K562 (cell line): ENCODE results near the gene AIF1. TPM values are rescaled to one million over a fixed set of nuclear protein-coding genes. Genes with fewer than 3 reads are reported as not detected.

ENCODE experiments used
- CBX2 ChIP-seq: fragments of 200-600 bp; sonication (generic); IDR thresholded peaks from one replicate; pipeline ENCODE4 v1.6.1; 2012; ENCODE audit warnings: mild to moderate bottlenecking, low read length, inconsistent platforms; ENCODE audit not compliant: insufficient read depth, poor library complexity, severe bottlenecking
- CCAR2 ChIP-seq: fragments of 200-400 bp; formaldehyde crosslinking; IDR thresholded peaks from 2 replicates; pipeline ENCODE4 v1.6.1; 2017; ENCODE audit warnings: mild to moderate bottlenecking, low read depth, low read length
- CTBP1 ChIP-seq: fragments of 450-650 bp; IDR thresholded peaks from 2 replicates; pipeline ENCODE4 v1.6.1; 2016; ENCODE audit warnings: borderline replicate concordance
- NRF1 ChIP-seq, 2 experiments: fragments of 450-650 bp; IDR thresholded peaks in 1 of 2; conservative IDR thresholded peaks in 1 of 2; 2 replicates each; pipeline ENCODE4 v1.6.1; 2014; ENCODE audit warnings: mild to moderate bottlenecking in 2 of 2
- PKNOX1 ChIP-seq: fragments of 450-650 bp; IDR thresholded peaks from 2 replicates; pipeline ENCODE4 v1.6.1; 2016
- SAFB ChIP-seq: fragments of 200-400 bp; formaldehyde crosslinking; IDR thresholded peaks from 2 replicates; pipeline ENCODE4 v1.6.1; 2017; ENCODE audit warnings: low read depth, low read length, borderline replicate concordance
- SIN3A ChIP-seq, 2 experiments: fragments of 150-350 bp in 1 of 2; IDR thresholded peaks; 2 replicates each; pipeline ENCODE4 v1.6.1; 2011 to 2016; ENCODE audit warnings: borderline replicate concordance in 2 of 2, low read depth in 2 of 2, low read length in 2 of 2, mild to moderate bottlenecking in 2 of 2, moderate library complexity in 2 of 2; ENCODE audit not compliant: control insufficient read depth in 1 of 2
- SMARCE1 ChIP-seq: fragments of 450-650 bp; IDR thresholded peaks from 2 replicates; pipeline ENCODE4 v1.7.1; 2016; ENCODE audit warnings: mild to moderate bottlenecking
- SOX6 ChIP-seq: fragments of 450-650 bp; IDR thresholded peaks from 2 replicates; pipeline ENCODE4 v1.6.1; 2014; ENCODE audit warnings: mild to moderate bottlenecking
- TAL1 ChIP-seq: fragments of 450-650 bp; IDR thresholded peaks from 2 replicates; pipeline ENCODE4 v1.6.1; 2016; ENCODE audit warnings: mild to moderate bottlenecking
- TRIM24 ChIP-seq, 2 experiments: fragments of 450-650 bp; IDR thresholded peaks; 2 replicates each; pipeline ENCODE4 v1.6.1; 2016
- TSHZ1 ChIP-seq: fragments of 250-450 bp; sonication (Bioruptor Pico); IDR thresholded peaks from 2 replicates; pipeline ENCODE4 v1.4.0; 2020; ENCODE audit warnings: mild to moderate bottlenecking, moderate library complexity
- U2AF1 ChIP-seq: fragments of 200-400 bp; formaldehyde crosslinking; optimal IDR thresholded peaks from 2 replicates; pipeline ENCODE3; 2017; ENCODE audit warnings: mild to moderate bottlenecking, low read depth, low read length, moderate library complexity
- polyA plus RNA-seq, 8 experiments: library from polyadenylated mRNA; depleted of rRNA in 4 of 8; stranded (reverse) in 5 of 8; unstranded in 3 of 8; fragments of >200 nt; fragmentation: Nextera tagmentation in 2 of 8; fragmentation: Illumina TruSeq in 1 of 8; extraction: Ambion mirVana in 2 of 8; extraction: Trizol in 1 of 8; gene quantifications; 2 replicates each; pipeline versions ENCODE4 v1.2.1 to v1.2.3, GENCODE V29; 2011 to 2014; ENCODE audit warnings: inconsistent platforms in 1 of 8, missing spikeins in 1 of 8
- total RNA-seq, 7 experiments: library from RNA; depleted of rRNA in 6 of 7; stranded (reverse); fragments of >200 nt in 6 of 7; fragmentation: Illumina TruSeq in 2 of 7; extraction: Trizol in 2 of 7; gene quantifications; 2 replicates each; pipeline versions ENCODE4 v1.2.1 to v1.2.3, GENCODE V29; 2011 to 2021; ENCODE audit warnings: low replicate concordance in 1 of 7
- TF ChIP-seq, protein P1 (sequence below): sonication (generic); formaldehyde crosslinking; IDR thresholded peaks from 2 replicates; pipeline ENCODE4 v1.8.0; 2022; ENCODE audit warnings: missing genetic modification reagents, mild to moderate bottlenecking, borderline replicate concordance
- TF ChIP-seq, protein P2 (sequence below): IDR thresholded peaks from 3 replicates; pipeline ENCODE4 v1.6.1; 2011; ENCODE audit warnings: borderline replicate concordance, mild to moderate bottlenecking, moderate library complexity; ENCODE audit not compliant: insufficient read length; ENCODE audit errors: extremely low read depth

AIF1 gene
- total and polyA plus RNA-seq, 9 of the 15 experiments (the other 6 are each of a cell fraction or from before 2014, with no cell fraction given) = 9.4 to 33.4 (median 19.4) TPM

DNA sequence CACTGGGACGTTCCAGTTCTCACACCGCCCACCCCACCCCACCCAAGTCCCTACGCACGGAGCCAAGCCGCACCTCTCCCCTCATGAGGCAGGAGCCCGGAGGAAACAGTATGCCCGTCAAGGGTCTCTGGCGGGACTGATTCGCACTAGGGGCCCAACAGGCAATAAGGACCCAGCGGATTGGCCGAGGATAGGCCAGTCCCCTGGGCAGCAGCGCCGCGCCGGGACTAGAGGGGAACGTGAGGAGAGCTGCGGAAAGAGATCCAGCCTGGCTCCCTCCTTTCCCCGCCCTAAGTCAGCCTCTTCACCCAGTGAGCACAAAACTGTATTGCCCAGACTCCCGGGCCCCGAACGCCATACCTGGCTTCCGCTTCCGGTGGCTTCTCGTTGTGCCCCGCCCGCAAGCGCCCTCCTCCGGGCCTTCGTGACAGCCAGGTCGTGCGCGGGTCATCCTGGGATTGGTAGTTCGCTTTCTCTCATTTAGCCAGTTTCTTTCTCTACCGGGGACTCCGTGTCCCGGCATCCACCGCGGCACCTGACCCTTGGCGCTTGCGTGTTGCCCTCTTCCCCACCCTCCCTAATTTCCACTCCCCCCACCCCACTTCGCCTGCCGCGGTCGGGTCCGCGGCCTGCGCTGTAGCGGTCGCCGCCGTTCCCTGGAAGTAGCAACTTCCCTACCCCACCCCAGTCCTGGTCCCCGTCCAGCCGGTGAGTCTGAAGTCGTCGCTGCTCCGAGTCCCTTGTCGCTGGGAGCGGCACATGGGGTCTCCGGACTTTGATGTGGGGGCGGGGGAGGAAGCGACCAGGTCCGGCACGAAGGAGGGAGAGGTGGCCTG lies 50.7 kb downstream of the AIF1 start, which contains the start of gene CSNK2B (continued):
- TF ChIP-seq, protein P1, sequence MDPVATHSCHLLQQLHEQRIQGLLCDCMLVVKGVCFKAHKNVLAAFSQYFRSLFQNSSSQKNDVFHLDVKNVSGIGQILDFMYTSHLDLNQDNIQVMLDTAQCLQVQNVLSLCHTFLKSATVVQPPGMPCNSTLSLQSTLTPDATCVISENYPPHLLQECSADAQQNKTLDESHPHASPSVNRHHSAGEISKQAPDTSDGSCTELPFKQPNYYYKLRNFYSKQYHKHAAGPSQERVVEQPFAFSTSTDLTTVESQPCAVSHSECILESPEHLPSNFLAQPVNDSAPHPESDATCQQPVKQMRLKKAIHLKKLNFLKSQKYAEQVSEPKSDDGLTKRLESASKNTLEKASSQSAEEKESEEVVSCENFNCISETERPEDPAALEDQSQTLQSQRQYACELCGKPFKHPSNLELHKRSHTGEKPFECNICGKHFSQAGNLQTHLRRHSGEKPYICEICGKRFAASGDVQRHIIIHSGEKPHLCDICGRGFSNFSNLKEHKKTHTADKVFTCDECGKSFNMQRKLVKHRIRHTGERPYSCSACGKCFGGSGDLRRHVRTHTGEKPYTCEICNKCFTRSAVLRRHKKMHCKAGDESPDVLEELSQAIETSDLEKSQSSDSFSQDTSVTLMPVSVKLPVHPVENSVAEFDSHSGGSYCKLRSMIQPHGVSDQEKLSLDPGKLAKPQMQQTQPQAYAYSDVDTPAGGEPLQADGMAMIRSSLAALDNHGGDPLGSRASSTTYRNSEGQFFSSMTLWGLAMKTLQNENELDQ (CRISPR knock-in tag) = peak; percentile 82; the same call in 1 of the 2 replicates
- TF ChIP-seq TRIM24 (IDR thresholded peaks at IDR 0.05) = 0 out of 4 replicates have a peak, but pooled peaks of 1 of the 2 experiments have one; percentile 7
- peak; percentile 69 to 76; a peak in 2 of 4 replicates for TF ChIP-seq SIN3A (IDR thresholded peaks at IDR 0.05; ENCODE audit: borderline replicate concordance in 2 of 2, control insufficient read depth in 1 of 2, low read depth in 2 of 2, low read length in 2 of 2)
- peak; percentile 91 for TF ChIP-seq PKNOX1
- no peak; the same call in 1 of the 2 replicates for TF ChIP-seq SMARCE1
- TF ChIP-seq CTBP1 = 0 out of 2 replicates have a peak, but pooled peaks have one; percentile 29
- TF ChIP-seq CCAR2 = no peak
- no peak for TF ChIP-seq SAFB
- peak; percentile 40; the same call in 1 of the 2 replicates for TF ChIP-seq SOX6
- TF ChIP-seq CBX2 = no peak
- TF ChIP-seq, protein P2, sequence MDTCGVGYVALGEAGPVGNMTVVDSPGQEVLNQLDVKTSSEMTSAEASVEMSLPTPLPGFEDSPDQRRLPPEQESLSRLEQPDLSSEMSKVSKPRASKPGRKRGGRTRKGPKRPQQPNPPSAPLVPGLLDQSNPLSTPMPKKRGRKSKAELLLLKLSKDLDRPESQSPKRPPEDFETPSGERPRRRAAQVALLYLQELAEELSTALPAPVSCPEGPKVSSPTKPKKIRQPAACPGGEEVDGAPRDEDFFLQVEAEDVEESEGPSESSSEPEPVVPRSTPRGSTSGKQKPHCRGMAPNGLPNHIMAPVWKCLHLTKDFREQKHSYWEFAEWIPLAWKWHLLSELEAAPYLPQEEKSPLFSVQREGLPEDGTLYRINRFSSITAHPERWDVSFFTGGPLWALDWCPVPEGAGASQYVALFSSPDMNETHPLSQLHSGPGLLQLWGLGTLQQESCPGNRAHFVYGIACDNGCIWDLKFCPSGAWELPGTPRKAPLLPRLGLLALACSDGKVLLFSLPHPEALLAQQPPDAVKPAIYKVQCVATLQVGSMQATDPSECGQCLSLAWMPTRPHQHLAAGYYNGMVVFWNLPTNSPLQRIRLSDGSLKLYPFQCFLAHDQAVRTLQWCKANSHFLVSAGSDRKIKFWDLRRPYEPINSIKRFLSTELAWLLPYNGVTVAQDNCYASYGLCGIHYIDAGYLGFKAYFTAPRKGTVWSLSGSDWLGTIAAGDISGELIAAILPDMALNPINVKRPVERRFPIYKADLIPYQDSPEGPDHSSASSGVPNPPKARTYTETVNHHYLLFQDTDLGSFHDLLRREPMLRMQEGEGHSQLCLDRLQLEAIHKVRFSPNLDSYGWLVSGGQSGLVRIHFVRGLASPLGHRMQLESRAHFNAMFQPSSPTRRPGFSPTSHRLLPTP = no peak
- TF ChIP-seq U2AF1 = no peak
- TF ChIP-seq TAL1 = no peak
- peak; percentile 92 to 93 for TF ChIP-seq NRF1 (conservative IDR thresholded peaks at IDR 0.05 in 1 of 2, IDR thresholded peaks at IDR 0.05 in 1 of 2)
- peak; percentile 66; the same call in 1 of the 2 replicates for TF ChIP-seq TSHZ1 (CRISPR knock-in tag)
